Kidney (tissue), 14 donors: Measurements from ENCODE around the gene IDH3B. TPM values are rescaled to one million over a fixed set of nuclear protein-coding genes. Genes with fewer than 3 reads are reported as not detected.
"Not testable (repeated sequence)": the region's sequence is repeated elsewhere in the genome, so short reads cannot be mapped to it uniquely, and the experiment has no call there.

Source experiments
- DNase-seq, 5 donors: peaks; one replicate each; pipeline ENCODE4 v3.0.0-alpha.2; 2013 to 2020
- FAIRE-seq: peaks from 2 replicates; lab custom pipeline; 2012; peaks lifted over from hg19 to GRCh38; lab: Jason Lieb, UNC
- H3K27ac ChIP-seq, 2 donors: one replicate each; pipeline ENCODE4 v1.7.0; 2013; ENCODE audit warnings: low read depth in 2 of 2, low read length in 2 of 2, inconsistent platforms in 1 of 2
- H3K27me3 ChIP-seq: one replicate; pipeline ENCODE4 v1.7.1; 2013; ENCODE audit warnings: low read length, inconsistent platforms; ENCODE audit not compliant: control insufficient read depth, insufficient read depth
- H3K36me3 ChIP-seq, 3 donors: one replicate each; pipeline versions ENCODE4 v1.7.0 to v1.7.1; 2013; ENCODE audit warnings: low read length in 3 of 3, control low read depth in 1 of 3, inconsistent platforms in 1 of 3; ENCODE audit not compliant: insufficient read depth in 3 of 3, control insufficient read depth in 2 of 3
- H3K4me1 ChIP-seq, 3 donors: one replicate each; pipeline versions ENCODE4 v1.7.0 to v1.7.1; 2013; ENCODE audit warnings: low read length in 3 of 3, inconsistent platforms in 1 of 3, low read depth in 1 of 3; ENCODE audit not compliant: control insufficient read depth in 2 of 3, insufficient read depth in 2 of 3
- H3K4me3 ChIP-seq, 3 donors: one replicate each; pipeline versions ENCODE4 v1.7.0 to v1.8.1; 2013; ENCODE audit warnings: low read length in 3 of 3, control low read depth in 1 of 3, inconsistent platforms in 1 of 3
- H3K9ac ChIP-seq, 3 donors: one replicate each; pipeline versions ENCODE4 v1.7.0 to v1.7.1; 2013; ENCODE audit warnings: low read length in 3 of 3, control low read depth in 1 of 3, inconsistent platforms in 1 of 3
- H3K9me3 ChIP-seq, 3 donors: one replicate each; pipeline versions ENCODE4 v1.7.0 to v1.7.1; 2013; ENCODE audit warnings: low read length in 3 of 3, control low read depth in 1 of 3, inconsistent platforms in 1 of 3; ENCODE audit not compliant: control insufficient read depth in 2 of 3, insufficient read depth in 1 of 3
- CTCF ChIP-seq: IDR thresholded peaks from 3 replicates; pipeline ENCODE4 v1.5.1; 2012; ENCODE audit warnings: mild to moderate bottlenecking, moderate library complexity, borderline replicate concordance; ENCODE audit not compliant: insufficient read depth; ENCODE audit errors: extremely low read depth
- intact Hi-C: fragments of 100-400 bp; cut with DNase I; formaldehyde crosslinking; loops from one replicate; pipeline ENCODE4 v1.11.1; 2022
- polyA plus RNA-seq: library from polyadenylated mRNA; stranded (reverse); fragments of 350-450 nt; fragmentation: Illumina TruSeq; extraction: RNeasy Lipid Tissue Mini Kit (QIAGEN cat#74804); gene quantifications from one replicate; pipeline ENCODE4 v1.2.3, GENCODE V29; 2014; ENCODE audit warnings: low read depth, low replicate concordance; ENCODE audit not compliant: insufficient read depth
- total RNA-seq: library from RNA; stranded (reverse); fragmentation: NEBNext Ultra II Directional; extraction: Animal tissue kit (Norgen Biotek cat#: 25700); gene quantifications from one replicate; pipeline ENCODE4 v1.2.1, GENCODE V29; 2021
- donor health status: control.
- donor health status: control.
- donor health status: control.
- donor health status: control.
- donor health status: control.
- donor health status: DM: yes; HTN: yes; CAD: no.
- donor health status: Normal renal cell carcinoma (clear cell type).

The IDH3B gene
- total and polyA plus RNA-seq, 2 donors from 2014 or later, result 77.3 to 134 TPM

GRCh38 chr20:2696646-2697045, 32.6 kb upstream of the IDH3B start:
- H3K4me3 ChIP-seq, result no peak overlapping the region
- no peak for FAIRE-seq

GRCh38 chr20:2695984-2696525, 32.0 kb upstream of the IDH3B start:
- FAIRE-seq, H3K27ac ChIP-seq, H3K9ac ChIP-seq, H3K27me3 ChIP-seq, H3K4me3 ChIP-seq, H3K9me3 ChIP-seq, H3K36me3 ChIP-seq, H3K4me1 ChIP-seq, intact Hi-C loops: not testable (repeated sequence)
- DNase-seq, result peak in 1 of 5 donors; percentile 22

More at GRCh38 chr20:2696646-2697045, 32.6 kb upstream of the IDH3B start:
- Histone ChIP-seq H3K27me3 (peaks cover 8% of the 10 kb centered on the region), H3K9ac (no peak overlapping the region), H3K36me3 (no peaks in the 10 kb centered on the region), H3K9me3 (no peaks in the 10 kb centered on the region), H3K4me1 (peaks cover 0 to 4% (median 0%) of the 10 kb centered on the region in 3 donors), H3K27ac (no peak overlapping the region)
- intact Hi-C loops, result no loop called here
- DNase-seq, result peak in 1 of 5 donors; percentile 38
- TF ChIP-seq CTCF, result no peak

GRCh38 chr20:2695206-2695983, 31.4 kb upstream of the IDH3B start:
- Histone ChIP-seq H3K4me1 (peaks cover 0 to 4% (median 0%) of the 10 kb centered on the region in 3 donors), H3K27me3 (peaks cover 8% of the 10 kb centered on the region), H3K4me3 (no peak overlapping the region), H3K9me3 (no peaks in the 10 kb centered on the region), H3K27ac (no peak overlapping the region), H3K9ac (no peak overlapping the region), H3K36me3 (no peaks in the 10 kb centered on the region)
- no peak for TF ChIP-seq CTCF
- DNase-seq, result peak in 1 of 5 donors; percentile 30
- FAIRE-seq, result no peak
- intact Hi-C loops, result no loop called here

- DNase-seq (peak in 1 of 5 donors; percentile 39), FAIRE-seq (no peak)
- Histone ChIP-seq H3K27ac (no peak overlapping the region), H3K9me3 (no peaks in the 10 kb centered on the region), H3K4me3 (no peak overlapping the region), H3K9ac (no peak overlapping the region), H3K27me3 (peaks cover 8% of the 10 kb centered on the region), H3K36me3 (no peaks in the 10 kb centered on the region), H3K4me1 (peaks cover 0 to 4% (median 0%) of the 10 kb centered on the region in 3 donors)
- intact Hi-C loops, result no loop called here
- no peak for TF ChIP-seq CTCF
Observed at GRCh38 chr20:2694519-2694918, 30.5 kb upstream of the IDH3B start.
